ENCODE results near the gene EIF2A.

- TF ChIP-seq EZH2 (IDR thresholded peaks at IDR 0.05; ENCODE audit: insufficient read depth, poor library complexity, severe bottlenecking) (no peak), EZH2phosphoT487 (IDR thresholded peaks at IDR 0.05; ENCODE audit: insufficient read depth, low read depth) (no peak)
These were observed 6.3 kb upstream of the EIF2A start for GRCh38 chr3:150540297-150540696.
